ENCODE data around the gene ADCY2.

GRCh38 chr5:7855611-7856010, 459.7 kb downstream of the ADCY2 start:
- TF ChIP-seq SIN3A (IDR thresholded peaks at IDR 0.05; ENCODE audit: borderline replicate concordance, low read depth, low read length) (no peak), GABPA (IDR thresholded peaks at IDR 0.05; ENCODE audit: low read depth) (no peak), FOSL2 (IDR thresholded peaks at IDR 0.05; ENCODE audit: borderline replicate concordance, low read depth) (no peak), FOXJ3 (CRISPR knock-in tag; IDR thresholded peaks at IDR 0.05) (no peak), POLR2AphosphoS5 (IDR thresholded peaks at IDR 0.05; ENCODE audit: low read depth, low read length) (no peak)
- TF ChIP-seq, protein P1, sequence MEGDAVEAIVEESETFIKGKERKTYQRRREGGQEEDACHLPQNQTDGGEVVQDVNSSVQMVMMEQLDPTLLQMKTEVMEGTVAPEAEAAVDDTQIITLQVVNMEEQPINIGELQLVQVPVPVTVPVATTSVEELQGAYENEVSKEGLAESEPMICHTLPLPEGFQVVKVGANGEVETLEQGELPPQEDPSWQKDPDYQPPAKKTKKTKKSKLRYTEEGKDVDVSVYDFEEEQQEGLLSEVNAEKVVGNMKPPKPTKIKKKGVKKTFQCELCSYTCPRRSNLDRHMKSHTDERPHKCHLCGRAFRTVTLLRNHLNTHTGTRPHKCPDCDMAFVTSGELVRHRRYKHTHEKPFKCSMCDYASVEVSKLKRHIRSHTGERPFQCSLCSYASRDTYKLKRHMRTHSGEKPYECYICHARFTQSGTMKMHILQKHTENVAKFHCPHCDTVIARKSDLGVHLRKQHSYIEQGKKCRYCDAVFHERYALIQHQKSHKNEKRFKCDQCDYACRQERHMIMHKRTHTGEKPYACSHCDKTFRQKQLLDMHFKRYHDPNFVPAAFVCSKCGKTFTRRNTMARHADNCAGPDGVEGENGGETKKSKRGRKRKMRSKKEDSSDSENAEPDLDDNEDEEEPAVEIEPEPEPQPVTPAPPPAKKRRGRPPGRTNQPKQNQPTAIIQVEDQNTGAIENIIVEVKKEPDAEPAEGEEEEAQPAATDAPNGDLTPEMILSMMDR (IDR thresholded peaks at IDR 0.05), result no peak

All from SK-N-SH (cell line).